Right cardiac atrium (tissue), 5 donors: Measurements from ENCODE around the gene TIPARP. TPM values are rescaled to one million over a fixed set of nuclear protein-coding genes. Genes with fewer than 3 reads are reported as not detected.

Experiments
- ATAC-seq, 2 donors: fragments of 200-7000 bp; cut with Tn5 transposase; one replicate each; pipeline versions ENCODE4 v1.8.0 to v1.9.1; 2020; ENCODE audit warnings: moderate library complexity in 2 of 2, mild to moderate bottlenecking in 1 of 2
- DNase-seq, 3 donors: peaks; one replicate each; pipeline ENCODE4 v3.0.0-alpha.2; 2020
- H3K27ac ChIP-seq: one replicate; pipeline ENCODE4 v1.5.1; 2013; ENCODE audit warnings: mild to moderate bottlenecking, low read length, control low read depth, moderate library complexity
- H3K27me3 ChIP-seq: one replicate; pipeline ENCODE4 v1.6.1; 2013; ENCODE audit not compliant: control insufficient read depth, insufficient read depth
- H3K4me1 ChIP-seq: one replicate; pipeline ENCODE4 v1.6.1; 2013; ENCODE audit warnings: low read length; ENCODE audit not compliant: control insufficient read depth, insufficient read depth
- H3K4me3 ChIP-seq: one replicate; pipeline ENCODE4 v1.5.1; 2013; ENCODE audit warnings: low read length, control low read depth
- H3K9me3 ChIP-seq: one replicate; pipeline ENCODE4 v1.6.1; 2013; ENCODE audit warnings: low read length; ENCODE audit not compliant: control insufficient read depth
- WGBS: extraction: QIAGEN DNeasy Blood & Tissue Kit; methylation state at CpG from one replicate; pipeline ENCODE4 v1.1.7; 2013; 5-methylcytosine and 5-hydroxymethylcytosine counted together
- intact Hi-C, 4 donors: fragments of 100-400 bp; cut with DNase I; formaldehyde crosslinking; loops; one replicate each; pipeline versions ENCODE4 v1.11.0 to v1.14.0; 2022 to 2023
- polyA plus RNA-seq: library from polyadenylated mRNA; stranded (reverse); fragments of 200-250 nt; gene quantifications from one replicate; pipeline ENCODE4 v1.2.3, GENCODE V29; 2013
- total RNA-seq, 4 donors: library from RNA; stranded (reverse); fragmentation: NEBNext Ultra II Directional; extraction: Animal tissue kit (Norgen Biotek cat#: 25700); gene quantifications; one replicate each; pipeline ENCODE4 v1.2.1, GENCODE V29; 2021
- donor health status: healthy with polysubstance abuse.
- donor health status: DM: no; HTN: yes; CAD: no.
- donor health status: DM: no; HTN: no; CAD: no.
- donor health status: DM: no; HTN: yes; CAD: no; lungs with severe emphysema.
- donor health status: DM: yes; HTN: yes; CAD: no.

Gene TIPARP
- total and polyA plus RNA-seq, 5 donors: 24.3 to 51.3 (median 40.7) TPM

GRCh38 chr3:156678197-156678596, 3.8 kb downstream of the TIPARP start:
- Histone ChIP-seq H3K4me1 (peaks cover 7% of the 10 kb centered on the region), H3K27ac (peak overlapping the region; percentile 9), H3K4me3 (no peak overlapping the region), H3K9me3 (no peaks in the 10 kb centered on the region), H3K27me3 (no peaks in the 10 kb centered on the region)
- DNase-seq (no peak), ATAC-seq (no peak)
- WGBS: 64% methylated on average over 2 of the region's 2 CpGs
- intact Hi-C loops: loop anchor here (5.0 to 10.0 kb wide), 7 partner anchors 123 to 457 kb away; partner anchors contain the start of genes LEKR1 (in 2 of the 4) and SSR3 (in 2 of the 4)

- 77% methylated on average over 2 of the region's 2 CpGs for WGBS
- ATAC-seq (peak in 1 of 2 donors; percentile 2), DNase-seq (no peak)
- intact Hi-C loops: loop anchor here in 3 of 4 donors (2.0 to 10.0 kb wide), 3 partner anchors 134 to 456 kb away; no protein-coding TSS in a partner anchor
- H3K4me3 ChIP-seq: no peak overlapping the region
- H3K27me3 ChIP-seq: no peaks in the 10 kb centered on the region
- no peaks in the 10 kb centered on the region for H3K9me3 ChIP-seq
- H3K4me1 ChIP-seq: peaks cover 10% of the 10 kb centered on the region
- peak overlapping the region; percentile 23 for H3K27ac ChIP-seq
Measured at GRCh38 chr3:156680243-156680914, 6.0 kb downstream of the TIPARP start.

GRCh38 chr3:156681002-156681401, 6.6 kb downstream of the TIPARP start:
- 16% methylated on average over 4 of the region's 4 CpGs for WGBS
- peak overlapping the region; percentile 88 for H3K27ac ChIP-seq

GRCh38 chr3:156682501-156682900, 8.1 kb downstream of the TIPARP start:
- intact Hi-C loops: loop anchor here in 3 of 4 donors (5.0 to 10.0 kb wide), 2 partner anchors 132 to 405 kb away; no protein-coding TSS in a partner anchor
- Histone ChIP-seq H3K4me3 (no peak overlapping the region), H3K27me3 (no peaks in the 10 kb centered on the region), H3K27ac (peak overlapping the region; percentile 4), H3K4me1 (peaks cover 10% of the 10 kb centered on the region), H3K9me3 (no peaks in the 10 kb centered on the region)
- 45% methylated on average over 1 of the region's 1 CpG for WGBS
- DNase-seq (no peak), ATAC-seq (no peak)

More at GRCh38 chr3:156681002-156681401, 6.6 kb downstream of the TIPARP start:
- no peaks in the 10 kb centered on the region for H3K9me3 ChIP-seq
- DNase-seq (peak; percentile 39 to 59 (median 44)), ATAC-seq (peak; percentile 91 to 93)
- intact Hi-C loops: loop anchor here in 3 of 4 donors (2.0 to 10.0 kb wide), 3 partner anchors 134 to 456 kb away; no protein-coding TSS in a partner anchor
- H3K4me1 ChIP-seq: peaks cover 10% of the 10 kb centered on the region
- H3K4me3 ChIP-seq: peak overlapping the region; percentile 13
- no peaks in the 10 kb centered on the region for H3K27me3 ChIP-seq

- intact Hi-C loops: loop anchor here in 3 of 4 donors (5.0 to 10.0 kb wide), 2 partner anchors 132 to 404 kb away; no protein-coding TSS in a partner anchor
Measured at GRCh38 chr3:156682963-156683362, 8.6 kb downstream of the TIPARP start.

GRCh38 chr3:156685198-156685597, 10.8 kb downstream of the TIPARP start:
- H3K4me3 ChIP-seq: no peak overlapping the region
- no peak for ATAC-seq

More at GRCh38 chr3:156682963-156683362, 8.6 kb downstream of the TIPARP start:
- H3K9me3 ChIP-seq: no peaks in the 10 kb centered on the region
- no peak for DNase-seq
- no peak for ATAC-seq
- H3K27me3 ChIP-seq: no peaks in the 10 kb centered on the region
- H3K27ac ChIP-seq: no peak overlapping the region
- peaks cover 9% of the 10 kb centered on the region for H3K4me1 ChIP-seq
- no peak overlapping the region for H3K4me3 ChIP-seq

GRCh38 chr3:156685752-156686151, 11.4 kb downstream of the TIPARP start:
- no peaks in the 10 kb centered on the region for H3K27me3 ChIP-seq
- H3K27ac ChIP-seq: no peak overlapping the region
- H3K4me1 ChIP-seq: peaks cover 9% of the 10 kb centered on the region
- H3K4me3 ChIP-seq: no peak overlapping the region
- H3K9me3 ChIP-seq: no peaks in the 10 kb centered on the region
- no peak for ATAC-seq
- intact Hi-C loops: loop anchor here in 2 of 4 donors (10.0 kb wide), 1 partner anchor 129 kb away; no protein-coding TSS in a partner anchor
- no peak for DNase-seq

More at GRCh38 chr3:156685198-156685597, 10.8 kb downstream of the TIPARP start:
- H3K27ac ChIP-seq: no peak overlapping the region
- WGBS: 61% methylated on average over 2 of the region's 2 CpGs
- no peaks in the 10 kb centered on the region for H3K9me3 ChIP-seq
- H3K4me1 ChIP-seq: peaks cover 9% of the 10 kb centered on the region
- intact Hi-C loops: loop anchor here in 2 of 4 donors (10.0 kb wide), 1 partner anchor 130 kb away; no protein-coding TSS in a partner anchor
- H3K27me3 ChIP-seq: no peaks in the 10 kb centered on the region
- DNase-seq: no peak

GRCh38 chr3:156687023-156687422, 12.6 kb downstream of the TIPARP start:
- Histone ChIP-seq H3K4me3 (no peak overlapping the region), H3K27me3 (no peaks in the 10 kb centered on the region), H3K27ac (no peak overlapping the region), H3K4me1 (peaks cover 7% of the 10 kb centered on the region), H3K9me3 (no peaks in the 10 kb centered on the region)
- DNase-seq: no peak
- ATAC-seq: no peak
- intact Hi-C loops: loop anchor here in 2 of 4 donors (10.0 kb wide), 1 partner anchor 128 kb away; no protein-coding TSS in a partner anchor

GRCh38 chr3:156688632-156689452, 14.5 kb downstream of the TIPARP start:
- H3K9me3 ChIP-seq: no peaks in the 10 kb centered on the region
- H3K27ac ChIP-seq: no peak overlapping the region
- H3K4me3 ChIP-seq: no peak overlapping the region
- intact Hi-C loops: loop anchor here in 2 of 4 donors (10.0 kb wide), 1 partner anchor 126 kb away; no protein-coding TSS in a partner anchor
- H3K27me3 ChIP-seq: no peaks in the 10 kb centered on the region
- whole genome bisulfite sequencing: 58% methylated on average over 7 of the region's 7 CpGs
- ATAC-seq: peak; percentile 12 to 15
- DNase-seq: no peak
- peaks cover 7% of the 10 kb centered on the region for H3K4me1 ChIP-seq

GRCh38 chr3:156689608-156690007, 15.2 kb downstream of the TIPARP start:
- Histone ChIP-seq H3K27me3 (no peaks in the 10 kb centered on the region), H3K27ac (no peak overlapping the region), H3K4me1 (peaks cover 4% of the 10 kb centered on the region), H3K4me3 (no peak overlapping the region), H3K9me3 (no peaks in the 10 kb centered on the region)
- peak in 1 of 2 donors; percentile 36 for ATAC-seq
- no peak for DNase-seq
- intact Hi-C loops: loop anchor here in 2 of 4 donors (10.0 kb wide), 1 partner anchor 125 kb away; no protein-coding TSS in a partner anchor
- 0% methylated on average over 1 of the region's 1 CpG for WGBS
